ENCODE measurements around the gene CASZ1.

CASZ1 gene

GRCh38 chr1:10682449-10683309, 113.8 kb downstream of the CASZ1 start:
- DNase-seq: peak; percentile 64

- DNase-seq: no peak
Measured at GRCh38 chr1:10682108-10682445, 114.4 kb downstream of the CASZ1 start.

- no peak for DNase-seq
Measured at GRCh38 chr1:10681296-10682107, 114.9 kb downstream of the CASZ1 start.

- no peak for DNase-seq
Measured at GRCh38 chr1:10680487-10680886, 116.0 kb downstream of the CASZ1 start.

GRCh38 chr1:10679496-10680220, 116.8 kb downstream of the CASZ1 start:
- peak; percentile 66 for DNase-seq

- DNase-seq: no peak
Measured at GRCh38 chr1:10678852-10679251, 117.6 kb downstream of the CASZ1 start.

GRCh38 chr1:10678402-10678801, 118.0 kb downstream of the CASZ1 start:
- DNase-seq: no peak

GRCh38 chr1:10677491-10678391, 118.7 kb downstream of the CASZ1 start:
- DNase-seq: no peak

GRCh38 chr1:10676963-10677362, 119.5 kb downstream of the CASZ1 start:
- DNase-seq: no peak

GRCh38 chr1:10675813-10676212, 120.6 kb downstream of the CASZ1 start:
- DNase-seq: no peak

GRCh38 chr1:10674700-10675609, 121.5 kb downstream of the CASZ1 start:
- DNase-seq: peak; percentile 42

GRCh38 chr1:10674222-10674621, 122.2 kb downstream of the CASZ1 start:
- no peak for DNase-seq

- DNase-seq: no peak
Measured at GRCh38 chr1:10673109-10673711, 123.2 kb downstream of the CASZ1 start.

- no peak for DNase-seq
Measured at GRCh38 chr1:10672343-10673050, 123.9 kb downstream of the CASZ1 start.

GRCh38 chr1:10671622-10672342, 124.7 kb downstream of the CASZ1 start:
- no peak for DNase-seq

- peak; percentile 76 for DNase-seq
Measured at GRCh38 chr1:10671090-10671489, 125.4 kb downstream of the CASZ1 start.

- DNase-seq: no peak
Measured at GRCh38 chr1:10670190-10670589, 126.3 kb downstream of the CASZ1 start.

- DNase-seq: no peak
Measured at GRCh38 chr1:10669570-10669969, 126.9 kb downstream of the CASZ1 start.
